Measurements from ENCODE around the gene ASXL1.
"Not testable (repeated sequence)": the region's sequence is repeated elsewhere in the genome, so short reads cannot be mapped to it uniquely, and the experiment has no call there.

ASXL1 gene

DNA sequence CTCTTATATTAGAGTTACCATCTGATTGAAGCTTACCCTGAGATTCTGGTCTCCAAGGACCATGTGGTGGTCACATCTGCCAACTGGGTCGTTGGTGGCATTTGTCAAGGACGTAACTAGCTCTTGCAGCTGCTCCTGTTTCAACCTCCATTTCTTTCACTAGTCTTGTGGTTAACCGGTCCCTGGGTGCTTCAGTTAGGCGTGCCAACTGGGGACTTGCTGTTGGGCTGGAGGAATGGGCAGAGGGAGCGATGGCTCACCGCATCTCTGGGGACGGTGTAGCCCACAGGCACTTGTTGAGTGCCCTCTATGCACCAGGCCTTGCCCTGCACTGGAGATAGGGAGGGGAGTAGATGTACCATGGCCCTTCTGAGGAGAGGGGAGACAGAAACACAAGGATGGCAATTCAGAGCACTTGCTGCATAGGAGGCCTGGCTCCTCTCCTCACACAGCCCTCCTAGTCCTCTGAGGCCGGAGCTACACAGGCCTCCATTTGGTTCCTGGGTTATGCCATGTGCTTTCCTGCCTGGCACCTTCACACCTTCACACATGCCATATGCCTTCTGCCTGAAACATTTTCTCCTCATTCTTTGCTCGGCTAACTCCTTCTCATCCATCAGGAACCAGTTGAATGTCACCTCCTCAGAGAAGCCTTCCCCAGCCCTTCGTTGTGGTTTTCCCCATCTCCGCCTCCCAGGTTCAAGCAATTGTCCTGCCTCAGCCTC, 20.0 kb upstream of the ASXL1 start:
- DNase-seq: no peak

DNA sequence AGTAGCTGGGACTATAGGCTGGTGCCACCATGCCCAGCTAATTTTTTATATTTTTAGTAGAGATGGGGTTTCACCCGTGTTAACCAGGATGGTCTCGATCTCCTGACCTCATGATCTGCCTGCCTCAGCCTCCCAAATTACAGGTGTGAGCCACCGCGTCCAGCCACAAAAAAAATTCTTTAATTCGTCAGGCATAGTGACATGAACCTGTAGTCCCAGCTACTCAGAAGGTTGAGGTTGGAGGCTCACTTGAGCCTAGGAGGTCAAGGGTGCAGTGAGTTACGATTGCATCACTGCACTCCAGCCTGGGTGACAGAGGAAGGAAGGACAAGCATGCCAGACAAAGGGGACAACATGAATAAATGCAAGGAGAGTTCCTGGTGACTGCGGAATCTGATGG, 19.5 kb upstream of the ASXL1 start:
- DNase-seq: no peak

DNA sequence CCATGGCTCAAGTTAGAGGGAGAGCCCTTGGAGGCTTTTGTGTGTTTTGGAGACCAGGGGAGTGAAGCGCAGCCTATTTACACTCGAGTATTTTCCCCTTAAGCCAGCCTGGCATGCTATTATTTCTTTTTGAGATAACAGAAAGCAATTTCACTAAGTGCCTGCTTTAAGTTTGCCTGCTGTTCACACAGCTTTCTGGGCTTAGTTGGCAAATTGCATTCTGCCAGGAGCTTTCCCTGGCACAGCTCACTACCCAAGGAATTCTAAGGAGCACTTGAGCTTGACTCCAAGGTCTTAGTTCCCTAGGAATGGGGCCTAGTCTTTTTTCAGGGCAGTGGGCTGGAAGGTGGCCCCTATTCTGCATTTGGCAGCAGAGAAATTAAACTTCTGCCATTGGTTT, 19.0 kb upstream of the ASXL1 start:
- no peak for DNase-seq

DNA sequence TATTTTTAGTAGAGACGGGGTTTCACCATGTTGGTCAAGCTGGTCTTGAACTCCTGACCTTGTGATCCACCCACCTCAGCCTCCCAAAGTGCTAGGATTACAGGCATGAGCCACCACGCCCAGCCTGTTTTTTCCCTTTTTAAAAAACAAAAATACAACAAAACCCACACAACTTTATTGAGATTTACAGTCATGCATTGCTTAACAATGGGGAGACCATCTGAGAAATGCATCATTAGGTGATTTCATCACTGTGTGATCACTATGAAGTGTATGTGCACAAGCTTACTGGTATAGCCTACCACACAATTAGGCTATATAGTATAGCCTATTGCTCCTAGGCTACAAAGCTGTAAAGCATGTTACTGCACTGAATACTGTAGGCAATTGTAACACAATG, 17.1 kb upstream of the ASXL1 start:
- not testable (repeated sequence) for DNase-seq

DNA sequence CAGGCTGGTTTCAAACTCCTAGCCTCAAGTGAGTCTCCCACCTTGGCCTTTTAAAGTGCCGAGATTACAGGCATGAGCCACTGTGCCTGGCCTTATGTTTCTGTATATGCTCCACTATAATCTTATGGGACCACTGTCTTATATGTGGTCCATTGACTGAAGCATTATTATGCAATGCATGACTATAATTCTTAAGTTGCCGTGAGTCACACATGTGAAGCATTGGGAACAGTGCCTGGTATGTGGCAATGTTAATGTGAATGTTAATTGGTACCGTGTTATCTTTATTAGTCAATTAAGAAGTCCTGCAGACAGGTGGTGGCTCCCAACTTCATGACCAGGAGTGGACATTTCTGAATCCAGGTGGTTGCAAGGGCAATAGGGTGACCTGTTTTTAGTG, 14.7 kb upstream of the ASXL1 start:
- DNase-seq: no peak

DNA sequence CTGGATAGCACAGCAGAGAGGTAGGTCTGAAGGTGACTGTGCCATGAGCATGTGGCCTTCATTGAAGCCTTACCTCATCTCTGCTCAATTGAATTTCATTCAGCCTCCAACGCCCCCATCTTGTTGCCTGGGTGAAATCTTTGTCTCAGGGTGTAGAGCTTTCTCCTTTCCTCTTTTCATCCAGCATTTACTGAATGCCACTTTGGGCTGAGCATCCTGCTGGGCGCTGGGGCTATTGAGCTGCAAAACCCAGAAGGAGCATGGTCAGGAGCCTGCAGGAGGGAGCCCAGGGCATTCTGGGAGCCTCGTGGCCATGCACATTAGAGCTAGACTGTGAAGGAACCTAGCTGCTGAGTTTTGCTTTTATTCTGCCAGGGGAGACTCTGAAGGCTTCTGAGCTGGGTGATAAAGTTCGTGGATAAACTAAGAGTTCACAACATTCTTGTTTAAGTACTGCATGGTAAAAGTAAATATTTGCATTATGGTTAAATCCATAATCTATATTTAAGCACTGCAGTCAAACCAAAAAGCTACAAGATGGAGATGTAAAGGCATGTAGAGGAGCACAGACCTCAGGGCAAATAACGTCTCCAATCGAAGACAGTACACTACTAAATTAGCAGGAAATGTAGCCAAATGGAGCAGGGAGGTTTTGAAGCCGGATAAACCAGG, 13.2 kb upstream of the ASXL1 start:
- no peak for DNase-seq

DNA sequence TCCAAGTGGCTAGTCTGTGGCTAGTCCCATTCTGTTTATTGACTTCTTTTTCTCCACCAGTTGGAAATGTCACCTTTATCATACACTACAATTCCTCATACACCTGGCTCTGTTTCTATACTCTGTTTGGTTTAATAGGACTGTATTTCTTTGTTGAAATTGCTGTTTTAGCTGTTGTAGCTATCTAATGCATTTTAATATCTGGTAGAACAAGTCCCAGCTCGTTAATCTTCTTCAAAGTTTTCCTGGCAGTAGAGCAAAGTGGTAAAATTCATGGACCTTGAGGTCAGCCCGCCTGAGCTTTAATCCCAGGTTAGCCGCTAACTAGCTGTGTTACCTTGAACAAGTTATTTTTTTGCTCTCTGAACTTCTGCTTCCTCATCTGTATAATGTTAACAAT, 9.9 kb upstream of the ASXL1 start:
- no peak for DNase-seq

DNA sequence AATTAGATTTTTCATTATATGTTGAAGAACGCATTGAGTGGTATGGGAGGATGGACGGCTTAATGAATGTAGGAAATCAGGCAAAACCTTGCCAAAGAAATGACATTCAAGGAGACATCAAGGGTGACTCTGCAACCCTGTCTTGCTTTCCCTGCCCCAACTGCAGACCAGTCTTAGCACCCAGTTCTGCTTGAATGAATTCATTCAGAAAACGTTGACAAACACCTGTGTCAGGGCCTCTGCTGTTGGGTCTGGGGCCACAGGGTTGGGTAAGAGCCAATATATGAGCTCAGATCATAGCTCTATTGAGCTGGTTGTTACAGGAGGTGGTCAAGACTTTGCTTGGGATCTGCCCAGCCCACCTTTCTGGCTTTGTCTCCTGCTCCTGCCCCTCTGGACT, 7.7 kb upstream of the ASXL1 start:
- DNase-seq: no peak

DNA sequence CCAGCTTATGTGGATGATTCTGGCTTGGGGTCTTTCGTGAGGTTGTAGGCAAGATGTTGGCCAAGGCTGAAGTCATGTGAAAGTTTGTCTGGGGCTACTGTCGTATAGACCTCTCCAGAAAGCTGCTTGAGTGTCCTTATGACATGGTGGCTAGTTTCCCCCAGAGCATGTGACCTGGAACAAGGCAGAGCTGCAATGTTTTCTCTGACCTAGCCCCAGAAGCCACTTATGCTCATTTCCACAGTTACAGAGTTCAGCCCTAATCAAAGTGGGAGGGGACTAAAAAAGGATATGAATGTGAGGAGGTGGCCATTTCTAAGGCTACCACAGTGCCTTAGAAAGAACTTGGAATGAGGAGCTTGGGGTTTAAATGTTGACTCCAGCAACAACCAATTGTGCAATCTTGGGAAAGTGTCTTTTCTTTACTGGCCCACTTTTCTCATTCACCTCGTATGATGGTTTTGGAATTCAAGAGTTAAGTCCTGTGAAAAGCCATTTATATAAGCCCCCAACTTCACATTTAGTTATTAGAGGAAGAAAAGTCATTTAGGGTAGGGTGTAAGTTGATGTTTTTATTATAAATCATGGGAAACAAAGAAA, 5.9 kb upstream of the ASXL1 start:
- DNase-seq: no peak

DNA sequence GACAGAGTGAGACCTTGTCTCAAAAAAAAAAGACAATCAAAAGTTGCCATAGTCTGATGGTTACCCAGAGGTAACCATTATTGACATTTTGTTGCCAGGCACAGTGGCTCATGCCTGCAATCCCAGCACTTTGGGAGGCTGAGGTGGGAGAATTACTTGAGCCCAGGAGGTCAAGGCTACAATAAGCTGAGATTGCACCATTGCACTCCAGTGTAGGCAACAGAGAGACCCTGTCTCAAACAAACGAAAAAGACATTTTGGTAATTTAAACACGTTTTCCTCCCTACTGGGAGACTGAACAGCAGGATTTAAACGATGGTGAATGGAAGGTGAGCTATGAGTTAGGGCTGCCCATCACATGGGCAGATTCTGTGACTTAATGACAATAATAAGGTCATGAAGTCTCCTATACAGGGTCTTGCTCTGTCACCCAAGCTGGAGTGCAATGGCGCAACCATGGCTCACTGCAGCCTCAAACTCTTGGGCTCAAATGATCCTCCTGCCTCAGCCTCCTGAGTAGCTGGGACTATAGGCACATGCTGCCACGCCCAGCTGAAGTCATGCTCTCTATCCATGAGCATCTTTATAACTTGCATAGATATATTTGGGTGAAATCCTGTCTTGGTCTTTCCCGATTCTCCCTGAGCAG, 4.2 kb upstream of the ASXL1 start:
- DNase-seq: no peak

DNA sequence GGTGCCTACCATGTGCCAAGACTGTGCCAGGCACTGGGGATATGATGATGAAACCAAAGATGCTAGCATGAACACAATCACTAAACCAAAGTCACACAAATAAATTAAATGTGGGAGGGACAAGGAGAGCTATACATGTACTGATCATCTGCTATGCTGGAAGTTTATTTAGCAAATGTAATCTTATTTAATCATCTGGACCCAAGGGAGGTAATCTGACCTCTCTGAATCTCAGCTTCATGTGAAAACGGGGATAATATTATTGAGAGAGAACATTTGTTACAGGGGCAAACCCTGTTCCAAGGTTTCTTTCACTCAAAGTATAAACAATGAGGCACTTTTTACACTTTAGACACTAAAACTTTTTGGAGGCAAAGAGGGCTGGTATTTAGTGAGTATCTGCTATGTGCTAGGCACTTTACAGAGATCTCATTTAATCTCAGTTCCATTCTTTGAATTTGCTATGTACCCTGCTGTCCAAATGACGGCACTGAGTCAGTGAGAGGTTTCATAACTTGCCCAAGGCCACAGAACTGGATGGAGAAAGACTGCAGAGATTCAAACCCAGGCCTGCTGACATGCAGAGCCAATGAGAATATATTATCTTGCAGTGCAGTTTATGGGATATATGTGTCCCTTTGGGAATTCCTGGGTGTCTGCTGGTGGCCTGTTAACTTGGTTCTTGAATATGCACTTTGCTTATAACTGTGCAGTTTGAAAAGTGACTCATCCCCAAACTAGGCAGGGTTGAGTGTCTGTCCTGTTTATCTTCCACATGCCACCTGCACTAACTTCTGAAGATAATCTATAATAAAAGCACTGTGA, 3.3 kb upstream of the ASXL1 start:
- DNase-seq: no peak

DNA sequence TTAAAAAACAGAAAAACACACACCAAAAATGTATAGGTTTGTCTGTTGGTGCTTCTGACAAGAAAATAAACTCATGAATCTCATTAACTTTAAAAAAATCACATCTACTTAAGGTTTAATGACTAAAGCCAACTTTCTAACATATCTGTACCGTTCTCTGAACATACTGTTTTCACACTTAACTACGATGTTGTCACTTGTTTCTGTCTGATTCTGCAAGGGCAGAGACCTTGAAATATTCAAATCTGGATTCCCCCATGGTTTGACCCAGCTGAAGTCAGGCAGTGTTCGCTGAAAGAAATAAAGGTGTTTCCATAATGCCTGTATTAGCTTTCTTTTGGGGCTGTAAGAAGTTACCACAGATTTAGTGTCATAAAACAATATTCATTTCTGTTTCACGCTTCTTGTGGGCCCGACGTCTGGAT, 2.7 kb upstream of the ASXL1 start:
- DNase-seq: no peak

DNA sequence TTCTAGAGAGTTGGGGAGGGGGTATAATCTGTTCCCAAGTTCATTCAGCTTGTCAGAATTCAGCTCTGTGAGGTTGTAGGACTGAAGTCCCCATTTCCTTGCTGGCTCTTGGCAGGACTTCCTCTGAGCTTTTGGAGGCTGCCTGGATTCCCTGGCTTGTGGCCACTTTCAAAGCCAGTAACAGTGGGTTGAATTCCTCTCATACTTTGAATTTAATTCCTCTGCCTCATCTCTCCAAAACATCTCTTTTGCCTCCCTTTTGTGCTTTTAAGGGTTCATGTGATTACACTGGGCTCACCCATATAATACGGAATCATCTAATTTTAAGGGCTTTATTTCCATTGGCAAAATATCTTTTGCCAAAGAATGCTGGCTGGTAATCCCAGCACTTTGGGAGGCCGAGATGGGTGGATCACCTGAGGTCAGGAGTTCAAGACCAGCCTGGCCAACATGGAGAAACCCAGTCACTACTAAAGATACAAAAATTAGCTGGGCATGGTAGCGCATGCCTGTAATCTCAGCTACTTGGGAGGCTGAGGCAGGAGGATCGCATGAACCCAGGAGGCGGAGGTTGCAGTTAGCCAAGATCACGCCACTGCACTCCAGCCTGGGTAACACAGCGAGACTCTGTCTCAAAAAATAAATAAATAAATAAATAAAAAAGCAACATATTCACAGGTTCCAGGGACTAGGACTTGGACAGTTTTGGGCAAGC, 2.1 kb upstream of the ASXL1 start:
- not testable (repeated sequence) for DNase-seq

DNA sequence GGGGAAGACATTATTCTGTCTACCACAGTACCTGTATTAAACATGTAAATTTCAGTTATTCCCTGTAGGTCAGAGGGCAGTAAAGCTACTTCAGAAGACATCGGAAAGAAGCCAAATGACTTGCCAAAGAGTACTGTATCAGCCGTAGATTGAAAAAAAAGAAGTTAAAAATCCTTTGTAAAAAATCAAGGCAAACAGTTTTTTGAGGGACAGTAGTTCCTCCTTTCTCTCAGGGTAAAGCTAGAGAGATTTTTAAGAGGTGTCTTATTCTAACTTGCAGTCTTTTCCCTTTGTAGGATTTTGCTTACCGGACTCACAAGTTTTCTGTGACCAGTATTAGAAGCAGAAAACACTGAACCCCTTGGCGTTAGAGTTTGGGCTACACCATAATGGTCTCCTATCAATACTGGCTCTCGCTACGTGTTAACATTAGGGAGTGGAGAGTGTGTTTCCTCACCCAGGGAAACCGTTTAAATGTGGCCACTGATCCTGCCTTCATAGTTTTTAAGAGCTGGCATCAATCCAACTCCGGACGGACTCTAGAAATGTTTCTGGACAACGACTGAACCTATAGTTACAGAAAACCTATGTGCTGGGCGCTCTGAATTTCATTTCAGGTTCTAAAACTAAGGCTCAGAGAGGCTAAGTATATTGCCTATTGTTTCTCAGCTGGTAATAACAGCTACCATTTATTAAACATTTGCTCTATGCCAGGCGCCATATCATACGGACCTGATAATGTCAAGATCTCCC, 1.3 kb upstream of the ASXL1 start:
- DNase-seq: no peak

DNA sequence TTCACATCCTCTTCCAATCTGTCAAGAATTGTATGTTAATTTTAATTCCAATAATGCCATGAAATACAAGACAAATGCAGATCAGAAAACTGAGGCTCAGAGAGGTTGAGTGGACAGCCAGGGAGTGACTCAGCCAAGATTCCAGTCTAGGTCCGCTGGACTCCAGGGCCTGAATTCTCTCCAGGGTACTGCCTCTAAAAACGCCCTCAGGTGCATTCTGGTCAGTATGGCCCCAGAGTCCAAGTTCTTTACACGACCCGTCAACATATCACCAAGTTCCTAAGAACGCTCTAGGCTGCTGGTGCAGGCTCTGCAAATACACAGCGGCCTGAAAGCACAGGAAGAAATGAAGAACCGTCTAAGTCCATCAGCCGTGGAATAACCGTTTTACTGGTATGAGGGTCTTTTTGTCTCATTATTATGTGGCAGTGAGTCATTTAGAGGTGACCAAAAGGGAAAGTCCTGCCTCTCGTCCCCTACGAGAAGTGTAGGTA, 709 bp upstream of the ASXL1 start:
- peak; percentile 45 for DNase-seq

DNA sequence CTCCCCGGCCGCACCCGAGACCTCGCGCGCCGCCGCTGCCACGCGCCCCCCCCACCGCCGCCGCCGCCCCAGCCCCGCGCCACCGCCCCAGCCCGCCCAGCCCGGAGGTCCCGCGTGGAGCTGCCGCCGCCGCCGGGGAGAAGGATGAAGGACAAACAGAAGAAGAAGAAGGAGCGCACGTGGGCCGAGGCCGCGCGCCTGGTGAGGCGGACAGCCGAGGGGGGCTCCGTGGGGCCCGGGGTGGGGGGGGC, 426 bp downstream of the ASXL1 start:
- no peak for DNase-seq

DNA sequence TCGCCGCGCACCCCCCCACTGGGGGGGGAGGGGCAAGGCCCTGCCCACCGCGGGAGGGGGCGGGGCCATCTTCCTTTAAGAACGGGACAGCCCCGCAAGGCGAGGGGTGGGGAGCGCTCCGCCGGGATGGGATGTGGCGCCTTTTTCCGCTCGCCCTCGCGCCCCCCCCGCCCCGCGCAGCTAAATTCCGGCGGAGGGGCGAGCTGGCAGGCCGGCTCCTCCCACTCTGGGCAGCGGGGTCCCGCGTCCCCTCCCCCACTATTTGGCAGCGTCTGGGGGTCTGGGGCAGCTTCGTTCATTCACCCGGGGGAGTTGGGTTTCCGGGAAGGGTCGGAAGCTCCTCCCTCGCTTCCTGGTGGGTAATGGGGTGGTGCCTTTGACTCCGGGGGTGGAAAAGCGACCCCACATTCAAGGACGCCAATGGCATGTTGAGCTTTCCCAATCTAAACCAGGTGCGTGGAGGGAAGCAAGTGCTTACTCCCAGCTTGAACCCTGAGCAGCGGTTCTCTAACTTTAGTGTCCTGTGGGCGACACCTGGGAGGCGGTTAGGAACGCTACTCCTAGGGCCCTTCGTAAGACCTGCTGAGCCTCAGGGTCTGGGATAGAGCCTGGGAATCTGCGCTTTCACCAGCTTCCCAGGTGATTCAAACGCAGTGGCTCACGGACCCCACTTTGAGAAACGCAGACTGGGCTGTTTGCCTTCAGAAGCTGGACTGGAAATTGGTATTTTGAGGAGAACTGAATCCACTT, 927 bp downstream of the ASXL1 start:
- DNase-seq: peak; percentile 86

DNA sequence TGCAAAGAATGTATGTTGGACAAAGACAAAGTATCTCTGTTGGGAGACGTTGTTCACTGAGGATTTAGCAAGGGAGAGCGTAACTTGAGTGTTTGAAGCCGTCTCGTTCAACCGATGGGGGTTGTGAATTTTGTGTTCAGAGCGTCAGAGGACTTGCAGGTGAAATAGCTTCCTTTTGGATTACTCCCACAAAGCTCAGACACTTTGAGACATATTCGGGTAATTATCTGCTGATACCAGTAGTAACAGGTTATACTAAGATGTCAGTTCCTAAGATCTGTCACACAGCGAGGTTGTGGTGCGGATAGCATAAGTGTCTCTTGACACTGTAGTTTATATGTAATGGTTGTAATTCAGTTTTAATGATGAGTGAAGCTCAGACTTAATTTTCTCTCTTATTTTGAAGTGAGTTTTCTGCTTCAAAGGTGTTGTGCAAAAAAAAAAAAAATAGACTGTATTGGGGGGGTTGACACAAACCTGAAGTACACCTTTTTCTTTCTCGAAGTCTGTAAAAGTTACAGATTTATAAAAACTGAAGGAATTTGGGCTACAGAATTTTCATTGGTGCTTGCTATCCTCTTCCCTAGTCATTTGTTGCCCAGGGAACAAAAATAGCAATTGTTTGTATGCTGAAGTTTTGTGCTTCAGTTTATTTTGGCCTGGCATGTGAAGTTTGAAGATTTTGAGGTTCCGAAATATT, 1.7 kb downstream of the ASXL1 start:
- DNase-seq: no peak

DNA sequence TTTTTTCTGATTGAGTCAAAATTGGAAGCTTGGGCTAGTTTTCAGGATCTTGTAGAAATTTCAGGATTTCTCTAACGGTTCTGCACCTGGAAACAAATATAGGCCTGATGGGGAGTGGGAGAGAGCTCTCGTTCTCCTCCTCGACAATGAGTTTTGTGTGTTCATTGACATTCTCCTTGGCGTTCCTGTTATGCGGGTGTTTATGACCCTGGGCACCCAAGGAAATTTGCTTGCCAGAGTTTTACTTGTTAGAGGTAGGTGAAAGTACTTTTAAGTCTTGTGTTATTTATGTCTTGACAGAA, 2.2 kb downstream of the ASXL1 start:
- DNase-seq: no peak

DNA sequence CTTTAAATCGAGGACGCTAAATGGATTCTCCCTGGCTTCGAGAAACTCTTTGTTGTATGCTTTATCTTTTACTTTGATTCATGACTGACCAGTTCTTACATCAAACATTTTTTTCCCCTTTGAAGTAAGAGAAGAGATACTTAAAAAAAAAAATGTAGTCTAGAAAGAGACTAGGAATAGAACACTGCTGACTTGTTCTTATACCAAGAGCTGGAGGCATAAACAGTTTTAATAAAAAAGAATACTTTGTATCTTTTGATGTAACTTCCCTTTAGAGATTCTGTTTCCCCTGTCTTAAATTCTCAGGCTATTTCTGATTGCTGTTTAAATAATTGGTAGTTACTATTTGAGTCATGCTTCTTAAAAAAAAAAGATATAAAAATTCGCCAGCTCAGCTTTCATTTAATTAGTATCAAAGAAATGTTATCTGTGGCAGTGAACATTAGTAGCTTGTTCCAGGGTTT, 4.8 kb downstream of the ASXL1 start:
- no peak for DNase-seq
